Activated T-helper 1 cell treated with anti-CD3 and anti-CD28 coated beads, Interleukin-2, amount 50 U/mL, for 16 hours (primary cell): ENCODE measurements around the gene LRIG3.
"Not testable (repeated sequence)": the region's sequence is repeated elsewhere in the genome, so short reads cannot be mapped to it uniquely, and the experiment has no call there.

Experiments
- DNase-seq, 2 donors: peaks; one replicate each; pipeline ENCODE4 v3.0.0-alpha.2; 2020; ENCODE audit warnings: low read depth in 1 of 2, low spot score in 1 of 2

The LRIG3 gene

GRCh38 chr12:58907391-58907790 lies 12.9 kb downstream of the LRIG3 start:
- DNase-seq = no peak

- no peak for DNase-seq
These were observed 13.4 kb downstream of the LRIG3 start for GRCh38 chr12:58906917-58907316.

GRCh38 chr12:58905422-58905821 lies 14.9 kb downstream of the LRIG3 start:
- no peak for DNase-seq

GRCh38 chr12:58902726-58903125 lies 17.6 kb downstream of the LRIG3 start:
- not testable (repeated sequence) for DNase-seq

- no peak for DNase-seq
These were observed 18.6 kb downstream of the LRIG3 start for GRCh38 chr12:58901664-58902063.

- no peak for DNase-seq
These were observed 22.3 kb downstream of the LRIG3 start for GRCh38 chr12:58897969-58898368.

- no peak for DNase-seq
These were observed 24.0 kb downstream of the LRIG3 start for GRCh38 chr12:58896278-58896677.

- no peak for DNase-seq
These were observed 25.3 kb downstream of the LRIG3 start for GRCh38 chr12:58895053-58895452.

GRCh38 chr12:58894040-58894439 lies 26.3 kb downstream of the LRIG3 start:
- DNase-seq = no peak

- DNase-seq = no peak
These were observed 26.8 kb downstream of the LRIG3 start for GRCh38 chr12:58893495-58893894.

GRCh38 chr12:58889557-58889956 lies 30.7 kb downstream of the LRIG3 start:
- no peak for DNase-seq

GRCh38 chr12:58888131-58888783 lies 32.0 kb downstream of the LRIG3 start:
- DNase-seq = no peak

GRCh38 chr12:58887068-58887467 lies 33.2 kb downstream of the LRIG3 start:
- no peak for DNase-seq

GRCh38 chr12:58886474-58886873 lies 33.8 kb downstream of the LRIG3 start:
- no peak for DNase-seq

- no peak for DNase-seq
These were observed 35.4 kb downstream of the LRIG3 start for GRCh38 chr12:58884916-58885315.

- no peak for DNase-seq
These were observed 36.5 kb downstream of the LRIG3 start for GRCh38 chr12:58883576-58884334.

- DNase-seq = no peak
These were observed 37.5 kb downstream of the LRIG3 start for GRCh38 chr12:58882826-58883225.

GRCh38 chr12:58881816-58882215 lies 38.5 kb downstream of the LRIG3 start:
- no peak for DNase-seq

GRCh38 chr12:58880639-58881038 lies 39.7 kb downstream of the LRIG3 start:
- DNase-seq = no peak

GRCh38 chr12:58877243-58877743 lies 43.0 kb downstream of the LRIG3 start:
- DNase-seq = no peak

- DNase-seq = no peak
These were observed 46.8 kb downstream of the LRIG3 start for GRCh38 chr12:58873496-58873895.

- no peak for DNase-seq
These were observed 48.7 kb downstream of the LRIG3 start for GRCh38 chr12:58871556-58871955.

- DNase-seq = no peak
These were observed 49.7 kb downstream of the LRIG3 start for GRCh38 chr12:58870595-58870994.
